ENCODE measurements around the gene ZNF234.
"Not testable (repeated sequence)": the region's sequence is repeated elsewhere in the genome, so short reads cannot be mapped to it uniquely, and the experiment has no call there.

ZNF234 gene

GRCh38 chr19:44151491-44151890 is 10.1 kb downstream of the ZNF234 start:
- no peak for FAIRE-seq
- TF ChIP-seq POLR2A (IDR thresholded peaks at IDR 0.05; ENCODE audit: low read depth, low read length): no peak
- no peak for DNase-seq (ENCODE audit: insufficient read length, low spot score)

GRCh38 chr19:44156475-44156874 is 15.1 kb downstream of the ZNF234 start:
- TF ChIP-seq POLR2A (IDR thresholded peaks at IDR 0.05; ENCODE audit: low read depth, low read length): no peak
- FAIRE-seq (no peak), DNase-seq (ENCODE audit: insufficient read length, low spot score) (no peak)

GRCh38 chr19:44163789-44164188 is 22.4 kb downstream of the ZNF234 start:
- no peak for TF ChIP-seq POLR2A (IDR thresholded peaks at IDR 0.05; ENCODE audit: low read depth, low read length)
- no peak for FAIRE-seq
- DNase-seq (ENCODE audit: insufficient read length, low spot score): no peak

- TF ChIP-seq POLR2A (IDR thresholded peaks at IDR 0.05; ENCODE audit: low read depth, low read length): no peak
- FAIRE-seq (no peak), DNase-seq (ENCODE audit: insufficient read length, low spot score) (no peak)
Observed at GRCh38 chr19:44164327-44164672, 22.9 kb downstream of the ZNF234 start.

- peak; percentile 99 for FAIRE-seq
- peak; percentile 76 for TF ChIP-seq POLR2A (IDR thresholded peaks at IDR 0.05; ENCODE audit: low read depth, low read length)
Observed at GRCh38 chr19:44164673-44165512, 23.5 kb downstream of the ZNF234 start, which contains the start of gene ZNF226. TSS of gene ZNF226 (plus strand) at chr19:44165100. CDS start at chr19:44170081, 4,981 bp downstream.

GRCh38 chr19:44170660-44171059 is 29.3 kb downstream of the ZNF234 start:
- not testable (repeated sequence) for FAIRE-seq; DNase-seq (ENCODE audit: insufficient read length, low spot score)

More at GRCh38 chr19:44164673-44165512, 23.5 kb downstream of the ZNF234 start, which contains the start of gene ZNF226:
- DNase-seq (ENCODE audit: insufficient read length, low spot score): peak; percentile 91

- FAIRE-seq (no peak), DNase-seq (ENCODE audit: insufficient read length, low spot score) (no peak)
- TF ChIP-seq POLR2A (IDR thresholded peaks at IDR 0.05; ENCODE audit: low read depth, low read length): no peak
Observed at GRCh38 chr19:44176590-44176989, 35.2 kb downstream of the ZNF234 start.

- FAIRE-seq (no peak), DNase-seq (ENCODE audit: insufficient read length, low spot score) (no peak)
- no peak for TF ChIP-seq POLR2A (IDR thresholded peaks at IDR 0.05; ENCODE audit: low read depth, low read length)
Observed at GRCh38 chr19:44180968-44181367, 39.6 kb downstream of the ZNF234 start.

- FAIRE-seq (no peak), DNase-seq (ENCODE audit: insufficient read length, low spot score) (no peak)
- TF ChIP-seq POLR2A (IDR thresholded peaks at IDR 0.05; ENCODE audit: low read depth, low read length): no peak
Observed at GRCh38 chr19:44182145-44182544, 40.8 kb downstream of the ZNF234 start.

- DNase-seq (ENCODE audit: insufficient read length, low spot score) (no peak), FAIRE-seq (no peak)
- TF ChIP-seq POLR2A (IDR thresholded peaks at IDR 0.05; ENCODE audit: low read depth, low read length): no peak
Observed at GRCh38 chr19:44190020-44190419, 48.7 kb downstream of the ZNF234 start.

GRCh38 chr19:44192127-44192526 is 50.8 kb downstream of the ZNF234 start:
- FAIRE-seq (peak; percentile 53), DNase-seq (ENCODE audit: insufficient read length, low spot score) (no peak)
- no peak for TF ChIP-seq POLR2A (IDR thresholded peaks at IDR 0.05; ENCODE audit: low read depth, low read length)

GRCh38 chr19:44196772-44197171 is 55.4 kb downstream of the ZNF234 start:
- DNase-seq (ENCODE audit: insufficient read length, low spot score) (no peak), FAIRE-seq (peak; percentile 36)
- no peak for TF ChIP-seq POLR2A (IDR thresholded peaks at IDR 0.05; ENCODE audit: low read depth, low read length)

- TF ChIP-seq POLR2A (IDR thresholded peaks at IDR 0.05; ENCODE audit: low read depth, low read length): no peak
- DNase-seq (ENCODE audit: insufficient read length, low spot score) (no peak), FAIRE-seq (no peak)
Observed at GRCh38 chr19:44202470-44202869, 61.1 kb downstream of the ZNF234 start.

GRCh38 chr19:44202974-44203373 is 61.6 kb downstream of the ZNF234 start:
- FAIRE-seq (no peak), DNase-seq (ENCODE audit: insufficient read length, low spot score) (no peak)
- no peak for TF ChIP-seq POLR2A (IDR thresholded peaks at IDR 0.05; ENCODE audit: low read depth, low read length)

GRCh38 chr19:44203877-44204276 is 62.5 kb downstream of the ZNF234 start:
- FAIRE-seq; DNase-seq (ENCODE audit: insufficient read length, low spot score): not testable (repeated sequence)

Data from H54 (cell line).